A549 (cell line): ENCODE measurements around the gene CCL3. TPM values are rescaled to one million over a fixed set of nuclear protein-coding genes. Genes with fewer than 3 reads are reported as not detected.
"Not testable (repeated sequence)": the region's sequence is repeated elsewhere in the genome, so short reads cannot be mapped to it uniquely, and the experiment has no call there.

ENCODE experiments used
- ATAC-seq, 2 experiments: fragments of 200-7000 bp in 1 of 2; fragments of >200 bp in 1 of 2; cut with Nextera tagmentation in 1 of 2; cut with Tn5 transposase in 1 of 2; 3 replicates each; pipeline versions ENCODE4 v1.8.0 to v1.9.1; 2018 to 2020; ENCODE audit warnings: mild to moderate bottlenecking in 1 of 2, moderate library complexity in 1 of 2
- CTCF ChIA-PET: fragments of 300-600 bp; sonication (Branson Sonifier 250); formaldehyde crosslinking; extraction: SDS; loops from one replicate; lab custom pipeline; 2021; ENCODE audit warnings: antibody characterized with exemption, inconsistent platforms; lab: Yijun Ruan, JAX
- POLR2A ChIA-PET: fragments of 350-600 bp; formaldehyde crosslinking; extraction: SDS; loops from one replicate; lab custom pipeline; 2021; ENCODE audit warnings: antibody characterized with exemption, inconsistent platforms; lab: Yijun Ruan, JAX
- DNase-seq, 2 experiments: peaks; one replicate each; pipeline versions ENCODE4 v3.0.0 to v3.0.0-alpha.2; 2011 to 2016; ENCODE audit warnings: low read depth in 1 of 2, low spot score in 1 of 2
- FAIRE-seq: peaks from 2 replicates; lab custom pipeline; 2011; peaks lifted over from hg19 to GRCh38; lab: Jason Lieb, UNC
- H3K27ac ChIP-seq, 2 experiments: fragments of >200 bp; sonication (Bioruptor Twin); formaldehyde crosslinking; 3 replicates each; pipeline ENCODE4 v1.5.1; 2016 to 2017
- H3K4me1 ChIP-seq: fragments of >200 bp; sonication (Bioruptor Twin); formaldehyde crosslinking; 3 replicates; pipeline ENCODE4 v1.6.1; 2016
- H3K4me2 ChIP-seq: fragments of >200 bp; sonication (Bioruptor Twin); formaldehyde crosslinking; 3 replicates; pipeline ENCODE4 v1.6.1; 2016
- H3K4me3 ChIP-seq: fragments of >200 bp; sonication (Bioruptor Twin); formaldehyde crosslinking; 3 replicates; pipeline ENCODE4 v1.5.1; 2016
- H3K9me3 ChIP-seq: fragments of >200 bp; sonication (Bioruptor Twin); formaldehyde crosslinking; 3 replicates; pipeline ENCODE4 v1.6.1; 2016
- BHLHE40 ChIP-seq: IDR thresholded peaks from 2 replicates; pipeline ENCODE4 v1.6.1; 2012; ENCODE audit warnings: low read depth, low read length, inconsistent platforms
- CEBPB ChIP-seq, 2 experiments: fragments of >200 bp in 1 of 2; sonication (Bioruptor Twin) in 1 of 2; formaldehyde crosslinking in 1 of 2; IDR thresholded peaks; 2 replicates each; pipeline ENCODE4 v1.6.1; 2012 to 2016
- EHF ChIP-seq: fragments of 250-450 bp; sonication (Bioruptor Pico); IDR thresholded peaks from 2 replicates; pipeline ENCODE4 v1.5.0; 2020; ENCODE audit warnings: mild to moderate bottlenecking
- FOSB ChIP-seq: fragments of 250-450 bp; sonication (Bioruptor Pico); IDR thresholded peaks from 2 replicates; pipeline ENCODE4 v1.5.0; 2020; ENCODE audit warnings: mild to moderate bottlenecking, moderate library complexity
- FOSL2 ChIP-seq, 2 experiments: fragments of 450-650 bp in 1 of 2; fragments of >200 bp in 1 of 2; sonication (Bioruptor Twin) in 1 of 2; formaldehyde crosslinking; IDR thresholded peaks; 2 replicates each; pipeline versions ENCODE4 v1.5.0 to v1.6.1; 2016 to 2020; ENCODE audit warnings: mild to moderate bottlenecking in 1 of 2, moderate library complexity in 1 of 2
- HEYL ChIP-seq: fragments of 250-450 bp; sonication (Bioruptor Pico); IDR thresholded peaks from 2 replicates; pipeline ENCODE4 v1.8.0; 2021; ENCODE audit warnings: mild to moderate bottlenecking, moderate library complexity
- HMGXB4 ChIP-seq: fragments of 250-450 bp; sonication (Bioruptor Pico); IDR thresholded peaks from 2 replicates; pipeline ENCODE4 v1.5.0; 2021; ENCODE audit warnings: mild to moderate bottlenecking, moderate library complexity, borderline replicate concordance
- HOXB5 ChIP-seq: fragments of 250-450 bp; sonication (Bioruptor Pico); IDR thresholded peaks from 2 replicates; pipeline ENCODE4 v1.5.0; 2020; ENCODE audit warnings: mild to moderate bottlenecking, moderate library complexity
- JUN ChIP-seq, 2 experiments: fragments of >200 bp; sonication (Bioruptor Twin); formaldehyde crosslinking; IDR thresholded peaks; 2 replicates in 1 of 2; 3 replicates in 1 of 2; pipeline ENCODE4 v1.6.1; 2016 to 2017
- JUNB ChIP-seq: fragments of >200 bp; sonication (Bioruptor Twin); formaldehyde crosslinking; IDR thresholded peaks from 2 replicates; pipeline ENCODE4 v1.6.1; 2016
- KDM1A ChIP-seq: fragments of 200-600 bp; sonication (generic); IDR thresholded peaks from 2 replicates; pipeline ENCODE4 v1.6.1; 2016; ENCODE audit warnings: low read depth, mild to moderate bottlenecking
- MAFK ChIP-seq: fragments of 450-650 bp; IDR thresholded peaks from 2 replicates; pipeline ENCODE4 v1.6.1; 2014; ENCODE audit not compliant: partially characterized antibody
- MAZ ChIP-seq: fragments of 150-350 bp; IDR thresholded peaks from 2 replicates; pipeline ENCODE4 v1.6.1; 2014; ENCODE audit warnings: antibody characterized with exemption, low read depth, low read length, borderline replicate concordance
- NPAS2 ChIP-seq: fragments of 250-450 bp; sonication (Bioruptor Pico); IDR thresholded peaks from 2 replicates; pipeline ENCODE4 v1.8.0; 2022; ENCODE audit warnings: mild to moderate bottlenecking, moderate library complexity, borderline replicate concordance
- PHF8 ChIP-seq: fragments of 200-600 bp; sonication (generic); IDR thresholded peaks from 2 replicates; pipeline ENCODE4 v1.6.1; 2016; ENCODE audit warnings: low read depth, mild to moderate bottlenecking, antibody characterized with exemption, moderate library complexity, borderline replicate concordance
- RCOR1 ChIP-seq: fragments of 150-350 bp; IDR thresholded peaks from 2 replicates; pipeline ENCODE4 v1.6.1; 2014; ENCODE audit warnings: antibody characterized with exemption, low read length, low read depth
- RFX5 ChIP-seq: fragments of 450-650 bp; IDR thresholded peaks from 2 replicates; pipeline ENCODE4 v1.7.1; 2014; ENCODE audit warnings: antibody characterized with exemption, mild to moderate bottlenecking, moderate library complexity
- TFCP2L1 ChIP-seq: fragments of 250-450 bp; sonication (Bioruptor Pico); IDR thresholded peaks from 2 replicates; pipeline ENCODE4 v1.5.0; 2021; ENCODE audit warnings: mild to moderate bottlenecking
- TP53 ChIP-seq: fragments of 250-450 bp; sonication (Bioruptor Pico); IDR thresholded peaks from 2 replicates; pipeline ENCODE4 v1.5.0; 2021; ENCODE audit warnings: mild to moderate bottlenecking, moderate library complexity
- ZC3H11A ChIP-seq: fragments of 450-650 bp; IDR thresholded peaks from 2 replicates; pipeline ENCODE4 v1.6.1; 2014; ENCODE audit warnings: antibody characterized with exemption, mild to moderate bottlenecking
- ZSCAN20 ChIP-seq: fragments of 250-450 bp; sonication (Bioruptor Pico); IDR thresholded peaks from 2 replicates; pipeline ENCODE4 v1.8.0; 2022; ENCODE audit warnings: mild to moderate bottlenecking, moderate library complexity
- WGBS: methylation state at CpG from one replicate; pipeline ENCODE4 v1.1.6; 2017; ENCODE audit errors: missing lambda C conversion rate; 5-methylcytosine and 5-hydroxymethylcytosine counted together
- polyA plus RNA-seq, 4 experiments: library from polyadenylated mRNA; depleted of rRNA in 3 of 4; stranded (reverse); fragments of >200 nt; fragmentation: RNase III in 1 of 4; extraction: RNeasy Plus Mini Kit Qiagen cat#74134 plus additional on column Dnase treatment in 1 of 4; gene quantifications; 2 replicates in 3 of 4; 3 replicates in 1 of 4; pipeline ENCODE4 v1.2.3, GENCODE V29; 2011 to 2017
- TF ChIP-seq, protein P1 (sequence below): fragments of >200 bp; sonication (Bioruptor Twin); formaldehyde crosslinking; IDR thresholded peaks from 2 replicates; pipeline ENCODE4 v1.6.1; 2016

CCL3 gene
- polyA plus RNA-seq, 2 of the 4 experiments (the other 2 are of a cell fraction), result not detected

- TF ChIP-seq RFX5 (no peak), EHF (no peak), BHLHE40 (no peak), CEBPB (IDR thresholded peaks at IDR 0.05) (no peak), ZC3H11A (no peak), TP53 (CRISPR knock-in tag) (no peak)
- TF ChIP-seq, protein P1, sequence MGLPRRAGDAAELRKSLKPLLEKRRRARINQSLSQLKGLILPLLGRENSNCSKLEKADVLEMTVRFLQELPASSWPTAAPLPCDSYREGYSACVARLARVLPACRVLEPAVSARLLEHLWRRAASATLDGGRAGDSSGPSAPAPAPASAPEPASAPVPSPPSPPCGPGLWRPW, result no peak
Measured at GRCh38 chr17:36120221-36120620, 30.3 kb upstream of the CCL3 start (continued).

GRCh38 chr17:36118477-36119353 lies 28.8 kb upstream of the CCL3 start:
- H3K4me2 ChIP-seq, result peak overlapping the region; percentile 38; the same call in 2 of the 3 replicates
- H3K4me1 ChIP-seq, result no peaks in the 10 kb centered on the region
- ATAC-seq (peak; percentile 94 to 95), FAIRE-seq (no peak), DNase-seq (peak in 1 of 2 experiments; percentile 19)
- H3K27ac ChIP-seq, result no peak overlapping the region
- CTCF ChIA-PET, result interaction anchor here (0.6 to 4.0 kb wide), 10 partner anchors 8 to 365 kb away, joined by 3 to 14 read pairs (median 4); no protein-coding TSS in a partner anchor
- H3K4me3 ChIP-seq, result no peak overlapping the region
- TF ChIP-seq MAZ, result no peak
- TF ChIP-seq FOSB (CRISPR knock-in tag), result no peak
- no peak for TF ChIP-seq FOSL2 (IDR thresholded peaks at IDR 0.05)
- TF ChIP-seq FOSL2 (CRISPR knock-in tag; IDR thresholded peaks at IDR 0.05), result no peak
- no peak for TF ChIP-seq MAFK
- no peak for TF ChIP-seq HEYL
- no peak for TF ChIP-seq HOXB5
- no peak for TF ChIP-seq RCOR1
- TF ChIP-seq, protein P1, result no peak
- no peak for TF ChIP-seq JUN (IDR thresholded peaks at IDR 0.05)
- no peak for TF ChIP-seq KDM1A
- TF ChIP-seq JUNB, result no peak
- no peak for TF ChIP-seq PHF8
- TF ChIP-seq HMGXB4 (CRISPR knock-in tag), result no peak
- no peak for TF ChIP-seq EHF
- no peak for TF ChIP-seq TFCP2L1
- TF ChIP-seq ZSCAN20, result no peak
- TF ChIP-seq ZC3H11A, result no peak
- TF ChIP-seq, all 56 proteins: peak for 0
- 37% methylated on average over 12 of the region's 12 CpGs for WGBS
- no peaks in the 10 kb centered on the region for H3K9me3 ChIP-seq
- POLR2A ChIA-PET, result no interaction called here

GRCh38 chr17:36117505-36118382 lies 27.8 kb upstream of the CCL3 start:
- CTCF ChIA-PET, result interaction anchor here (0.6 to 4.0 kb wide), 9 partner anchors 7 to 366 kb away, joined by 3 to 14 read pairs (median 3); no protein-coding TSS in a partner anchor
- POLR2A ChIA-PET, result no interaction called here
- no peak for TF ChIP-seq NPAS2 (CRISPR knock-in tag)
- no peak for TF ChIP-seq RCOR1

GRCh38 chr17:36115649-36115977 lies 25.7 kb upstream of the CCL3 start:
- H3K4me3 ChIP-seq, ATAC-seq, H3K27ac ChIP-seq, POLR2A ChIA-PET, FAIRE-seq, H3K4me2 ChIP-seq, H3K4me1 ChIP-seq, DNase-seq: not testable (repeated sequence)
- peaks cover 13% of the 10 kb centered on the region; the same call in 2 of the 3 replicates for H3K9me3 ChIP-seq
- CTCF ChIA-PET, result interaction anchor here (0.6 to 1.6 kb wide), 2 partner anchors 12 to 36 kb away, joined by 3 read pairs; no protein-coding TSS in a partner anchor

More at GRCh38 chr17:36117505-36118382, 27.8 kb upstream of the CCL3 start:
- 27% methylated on average over 3 of the region's 5 CpGs for WGBS
- Histone ChIP-seq H3K27ac (no peak overlapping the region), H3K9me3 (peaks cover 2% of the 10 kb centered on the region; the same call in 1 of the 3 replicates), H3K4me3 (no peak overlapping the region), H3K4me1 (no peaks in the 10 kb centered on the region), H3K4me2 (no peak overlapping the region)
- no peak for DNase-seq
- no peak for ATAC-seq
- FAIRE-seq, result no peak

GRCh38 chr17:36114971-36115648 lies 25.2 kb upstream of the CCL3 start:
- H3K4me2 ChIP-seq, POLR2A ChIA-PET, DNase-seq, ATAC-seq, H3K27ac ChIP-seq, H3K4me3 ChIP-seq, FAIRE-seq, H3K4me1 ChIP-seq: not testable (repeated sequence)
- WGBS, result 6% methylated on average over 5 of the region's 5 CpGs
- peaks cover 16% of the 10 kb centered on the region; the same call in 2 of the 3 replicates for H3K9me3 ChIP-seq
- CTCF ChIA-PET, result interaction anchor here (0.6 to 1.6 kb wide), 2 partner anchors 13 to 37 kb away, joined by 3 read pairs; no protein-coding TSS in a partner anchor
